GM21723 (cell line): Measurements from ENCODE around the gene LCN10.
A peak's percentile ranks its signal among the peaks of the same experiment; 100 is the strongest.

Experiments
- ATAC-seq: cut with Tn5 transposase; IDR thresholded peaks from one replicate; pipeline ENCODE4 v1.9.1; 2021; ENCODE audit warnings: mild to moderate bottlenecking, moderate library complexity; ENCODE audit not compliant: unreplicated experiment

LCN10 gene

DNA sequence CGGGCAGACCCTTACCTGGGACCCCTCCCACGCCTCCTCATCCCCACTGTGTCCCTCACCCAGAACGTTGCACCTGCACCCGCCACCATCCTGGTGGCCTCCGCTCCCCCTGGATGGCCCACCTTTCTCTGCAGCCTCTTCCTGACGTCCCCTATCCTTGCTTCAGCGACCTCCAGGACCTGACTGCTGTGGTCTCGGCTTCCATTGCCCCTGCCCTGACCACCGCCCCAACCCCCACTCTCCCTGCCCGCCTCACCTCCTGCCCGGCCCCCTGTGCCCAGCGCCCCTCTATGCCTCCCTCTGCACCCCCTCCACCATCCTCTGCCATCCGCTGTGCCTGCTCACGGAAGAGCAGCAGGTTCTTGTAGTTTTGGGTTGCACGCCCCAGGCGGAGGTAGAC, 2.2 kb downstream of the LCN10 start:
- ATAC-seq, result no peak

DNA sequence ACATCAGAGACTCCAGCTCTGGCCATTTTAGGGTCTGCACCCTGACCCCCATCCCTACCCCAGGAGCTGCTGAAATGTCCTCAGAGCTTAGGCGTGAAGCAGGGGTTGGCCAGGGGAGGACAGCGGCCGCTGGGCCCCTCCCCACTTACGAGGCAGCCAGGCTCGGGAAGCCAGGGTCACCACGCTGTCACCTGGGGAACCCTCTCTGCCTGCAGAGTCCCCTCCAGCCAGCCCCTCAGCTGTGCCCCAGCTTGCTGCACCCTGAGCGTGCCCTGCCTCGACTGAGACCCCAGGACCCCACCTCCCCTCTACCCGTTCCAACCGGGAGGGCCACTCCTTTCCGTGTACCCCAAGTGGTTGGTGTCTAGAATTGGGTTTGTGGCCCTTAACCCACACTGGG, 2.7 kb downstream of the LCN10 start:
- no peak for ATAC-seq

DNA sequence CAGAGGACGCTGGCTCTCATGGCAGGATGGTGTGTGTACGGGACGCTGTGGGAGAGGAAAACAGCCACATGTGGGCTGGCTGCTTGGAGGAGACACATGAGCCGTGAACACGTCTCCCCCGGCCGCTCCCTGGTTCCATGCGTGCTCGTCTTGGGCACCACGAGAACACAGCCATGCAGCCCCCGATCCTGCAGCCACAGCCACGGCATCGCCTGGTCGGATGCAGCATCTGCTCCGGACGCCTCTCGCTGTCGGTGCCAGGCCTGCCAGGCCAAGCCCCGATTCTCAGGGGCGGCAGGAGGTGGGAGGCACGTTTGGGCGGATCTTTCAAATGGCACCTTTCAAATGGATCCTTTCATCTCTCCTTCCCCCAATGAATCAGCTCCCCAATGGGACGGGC, 3.2 kb downstream of the LCN10 start:
- no peak for ATAC-seq

DNA sequence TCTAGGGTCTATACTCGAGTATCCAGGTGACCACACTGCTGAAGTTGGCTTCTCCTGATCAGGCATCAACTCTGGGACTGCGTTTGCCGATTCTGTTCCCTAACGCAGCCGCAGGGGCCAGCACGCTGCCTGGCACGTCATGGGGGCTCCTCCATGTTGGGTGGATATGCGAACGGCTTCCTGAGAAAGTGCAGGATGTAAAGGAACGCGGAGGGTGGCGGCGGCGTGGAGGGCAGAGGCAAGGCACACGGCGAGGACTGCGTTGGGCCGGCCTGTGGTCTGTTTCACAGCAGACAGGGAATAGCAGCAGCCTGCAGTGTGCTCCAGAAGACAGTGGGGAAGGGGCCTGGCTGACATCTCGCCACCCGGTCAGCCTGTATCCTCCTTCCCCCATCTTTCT, 3.8 kb downstream of the LCN10 start:
- ATAC-seq, result no peak

DNA sequence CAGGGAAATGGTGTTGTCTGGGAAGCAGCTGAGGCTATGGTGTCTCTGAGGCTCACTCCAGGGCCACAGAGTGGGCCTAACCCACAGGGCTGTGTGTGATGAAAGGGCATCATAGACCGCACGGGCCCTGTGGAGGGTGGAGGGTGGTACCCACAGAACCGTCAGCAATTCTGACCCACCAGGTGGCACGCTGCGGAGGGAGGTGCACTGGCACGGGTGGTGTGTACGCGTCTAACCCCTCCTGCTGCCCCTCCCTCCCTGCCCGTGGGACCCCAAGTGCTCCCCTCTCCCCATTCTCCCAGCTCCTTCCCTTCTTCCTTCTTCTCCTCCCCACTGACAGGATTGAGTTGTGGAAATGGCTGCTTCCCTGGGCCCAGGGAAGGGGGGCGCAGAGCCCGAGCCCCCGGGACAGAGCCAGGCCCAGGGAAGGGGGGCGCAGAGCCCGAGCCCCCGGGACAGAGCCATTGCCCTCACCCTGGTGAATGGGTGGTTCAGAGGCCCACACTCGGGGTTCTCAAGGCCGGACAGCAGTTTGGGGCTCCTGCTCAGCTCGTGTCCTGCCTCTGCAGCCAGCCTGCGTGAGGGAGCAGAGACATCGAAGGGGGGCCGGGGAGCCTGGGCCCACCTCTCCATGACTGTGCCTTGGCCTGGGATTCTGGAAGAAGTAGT, 6.8 kb downstream of the LCN10 start:
- no peak for ATAC-seq

DNA sequence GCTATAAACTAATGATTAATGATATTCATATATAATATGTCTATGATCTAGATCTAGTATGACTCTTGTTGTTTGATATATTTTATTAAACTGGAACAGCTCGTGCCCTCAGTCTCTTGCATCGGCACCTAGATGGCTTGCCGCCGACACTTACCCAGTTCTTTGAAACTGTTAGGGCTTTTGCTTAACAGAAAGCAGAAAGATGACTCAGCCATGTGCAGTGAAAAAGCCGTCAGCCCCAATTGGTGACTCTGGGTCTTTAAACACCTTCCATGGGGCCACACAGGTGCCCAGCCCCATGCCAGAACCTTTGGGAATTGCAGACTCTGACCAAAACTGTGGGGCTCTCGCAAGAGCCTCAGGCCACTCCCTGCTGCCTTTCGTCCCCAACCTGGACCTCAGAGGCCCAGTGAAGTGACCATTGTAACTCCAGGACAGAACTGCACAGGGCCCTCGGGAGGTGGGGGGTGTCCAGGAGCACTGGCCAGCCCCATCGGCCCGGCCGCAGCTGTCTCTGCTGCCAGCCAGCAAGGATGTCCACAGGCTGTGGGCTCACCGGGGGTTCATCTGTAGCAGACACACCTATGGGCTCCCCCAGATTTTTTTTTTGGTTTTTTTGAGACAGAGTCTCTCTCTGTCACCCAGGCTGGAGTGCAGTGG, 7.8 kb downstream of the LCN10 start:
- ATAC-seq, result no peak

DNA sequence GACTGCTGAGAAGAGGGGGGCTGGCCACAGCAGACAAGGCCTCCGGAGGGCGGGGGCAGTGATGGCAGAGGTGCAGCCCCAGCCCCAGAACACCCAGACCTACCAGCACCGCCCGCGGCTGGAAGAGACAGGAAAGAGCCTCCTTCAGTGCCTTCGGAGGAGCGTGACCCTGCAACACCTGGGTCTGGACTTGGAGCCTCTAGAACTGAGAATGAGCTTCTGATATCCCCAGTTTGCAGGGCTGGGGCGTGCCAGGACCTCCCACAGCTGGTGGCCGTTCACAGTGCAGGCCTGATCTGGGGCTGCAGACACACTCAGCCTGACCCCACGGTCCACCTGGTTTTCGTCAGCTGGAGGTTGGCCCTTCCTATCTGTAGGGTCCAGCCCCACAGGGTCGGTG, 9.1 kb downstream of the LCN10 start:
- no peak for ATAC-seq

DNA sequence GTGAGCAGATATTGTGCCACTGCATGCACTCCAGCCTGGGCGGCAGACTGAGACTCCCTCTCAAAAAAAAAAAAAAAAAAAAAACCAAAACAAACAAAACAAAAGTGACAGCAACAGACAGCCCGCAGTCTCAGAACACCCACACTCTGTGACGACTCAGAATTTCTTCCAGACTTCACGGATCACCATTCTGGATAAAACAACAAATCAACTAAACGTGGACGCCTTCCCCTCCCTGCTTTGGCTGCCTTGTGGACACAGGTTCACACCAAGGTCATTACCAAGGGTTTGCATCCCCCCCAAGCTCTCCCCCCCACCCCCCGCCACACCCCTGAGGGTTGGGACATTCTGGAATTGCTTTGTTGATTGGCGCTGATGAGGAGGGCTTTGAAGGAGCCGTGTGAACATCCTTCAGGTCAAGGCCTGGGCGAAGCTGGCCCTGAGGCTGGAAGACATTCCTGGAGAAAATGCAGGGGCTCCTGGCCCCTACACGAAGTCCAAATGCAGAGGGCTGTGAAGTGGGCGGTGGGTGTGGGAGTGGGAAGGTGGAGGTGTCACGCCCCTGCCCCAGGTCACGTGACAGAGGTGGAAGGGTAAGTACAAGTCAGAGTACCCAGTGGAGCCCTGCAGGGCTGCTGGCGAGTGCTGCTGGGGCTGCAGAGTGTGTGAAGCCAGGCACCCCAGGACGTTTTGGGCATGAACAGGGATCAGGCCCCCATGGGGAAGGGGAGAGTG, 10.1 kb downstream of the LCN10 start:
- no peak for ATAC-seq

DNA sequence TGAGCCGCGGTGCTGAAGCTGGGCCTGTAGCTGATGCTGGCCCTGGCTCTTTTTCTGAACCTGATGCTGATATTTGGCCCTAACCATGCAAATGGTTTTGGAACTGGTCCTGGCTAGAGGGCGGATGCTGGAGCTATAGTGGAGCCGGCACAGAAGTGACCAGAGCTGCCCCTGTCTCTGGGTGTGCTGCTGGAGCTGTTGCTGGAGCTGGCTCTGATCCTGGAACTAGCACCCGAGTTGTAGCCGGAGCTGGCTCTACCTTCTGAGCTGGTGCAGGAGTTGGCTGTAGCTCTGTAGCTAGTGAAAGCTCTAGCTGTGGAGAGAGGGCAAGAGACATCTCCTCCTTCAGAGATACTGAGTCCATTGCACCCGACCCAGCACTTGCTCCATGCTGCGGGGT, 12.8 kb downstream of the LCN10 start:
- ATAC-seq, result no peak

DNA sequence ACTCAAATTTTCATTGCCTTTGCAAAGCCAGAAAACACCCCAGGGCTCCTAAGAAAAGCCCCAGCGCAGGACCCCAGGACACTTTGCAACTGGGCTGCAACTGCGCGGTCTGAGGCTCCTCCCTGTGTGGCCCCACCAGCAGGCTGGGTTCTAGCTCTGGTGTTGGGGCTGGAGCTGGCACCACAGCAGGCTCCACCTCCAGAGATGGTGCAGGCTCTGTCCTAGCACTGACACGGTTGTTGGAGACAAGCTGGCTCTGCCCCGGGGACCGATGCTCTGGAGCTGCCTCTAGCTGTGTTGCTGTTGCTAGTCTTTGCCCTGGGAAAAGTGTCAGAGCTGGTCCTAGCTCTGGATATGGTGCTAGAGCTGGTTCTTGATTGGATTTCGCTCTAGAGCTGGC, 13.6 kb downstream of the LCN10 start:
- ATAC-seq, result no peak

DNA sequence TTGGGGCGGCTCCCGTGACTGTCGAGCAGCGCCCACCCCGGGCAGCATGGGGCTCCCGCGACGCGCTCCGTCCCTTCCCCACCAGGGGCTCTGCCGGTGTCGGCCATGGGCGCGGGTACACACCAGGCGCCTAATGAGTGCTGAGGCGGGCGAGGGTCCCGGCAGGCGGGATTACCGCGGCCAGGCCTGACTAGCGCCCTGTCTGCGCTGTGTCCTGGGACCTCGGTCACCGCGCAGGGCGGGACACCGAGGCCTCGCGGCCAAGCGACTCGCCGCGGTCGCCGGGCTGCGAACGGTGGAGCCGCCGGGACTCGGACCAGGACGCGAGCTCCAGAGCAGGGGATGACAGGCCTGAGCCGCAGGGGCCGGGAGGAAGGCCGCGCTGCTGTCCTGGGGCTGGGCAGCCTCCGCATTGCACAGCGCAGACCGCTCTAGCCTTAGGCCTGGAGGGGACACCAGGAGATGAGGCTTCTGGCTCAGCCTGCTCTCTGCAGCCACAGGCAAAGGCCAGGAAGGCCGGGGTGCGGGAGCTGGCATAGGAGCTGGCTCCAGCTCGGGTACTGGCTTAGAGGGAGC, 14.1 kb downstream of the LCN10 start:
- ATAC-seq, result peak; percentile 13

DNA sequence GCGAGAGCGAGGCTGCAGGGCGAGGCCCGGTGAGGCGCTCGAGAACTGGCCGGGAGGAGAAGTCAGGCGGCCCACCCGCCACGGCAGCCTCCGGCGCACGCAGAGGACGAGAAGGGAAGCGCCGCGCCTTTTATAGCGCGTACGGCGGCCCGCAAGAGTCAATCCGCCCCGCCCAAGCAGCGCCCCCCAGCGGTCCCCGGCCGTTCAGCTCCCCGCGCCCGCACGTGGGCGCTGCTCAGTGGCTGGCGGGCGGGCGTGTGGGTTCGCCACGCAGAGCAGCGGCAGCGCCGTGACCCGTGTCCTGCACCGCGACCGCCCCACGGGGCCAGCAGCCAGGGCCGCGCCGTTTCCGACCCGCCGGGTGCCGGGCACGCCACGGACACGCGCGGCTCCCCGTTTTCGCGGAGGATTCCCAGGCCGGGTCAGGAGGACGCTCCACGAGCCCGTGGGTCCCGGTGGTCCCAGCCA, 14.6 kb downstream of the LCN10 start:
- ATAC-seq, result peak; percentile 59

DNA sequence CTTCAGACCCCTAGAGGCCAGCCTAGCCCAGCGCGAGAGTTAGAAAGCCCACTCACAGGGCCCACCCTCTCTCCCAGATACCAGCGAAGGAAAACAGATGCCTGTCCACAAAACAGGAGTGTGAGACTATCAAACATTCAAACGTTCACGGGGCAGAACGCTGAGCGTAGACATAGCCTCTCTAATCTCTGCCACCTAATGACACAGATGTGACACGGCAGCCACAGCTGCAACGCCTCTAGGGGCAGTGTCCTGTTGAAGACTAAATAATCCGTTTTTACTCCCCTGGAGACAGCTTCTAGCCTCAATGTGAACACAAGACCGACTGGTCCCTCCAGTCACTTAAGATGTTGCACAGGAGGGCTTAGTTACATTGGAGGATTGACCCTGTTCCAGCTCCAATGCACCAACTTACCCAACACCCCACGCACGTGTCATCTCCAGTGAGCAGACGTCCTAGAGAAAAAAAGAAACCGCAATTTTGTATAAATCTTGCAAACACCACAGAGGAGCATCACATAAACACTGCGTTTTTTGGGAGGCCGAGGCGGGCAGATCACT, 16.0 kb downstream of the LCN10 start:
- ATAC-seq, result no peak

DNA sequence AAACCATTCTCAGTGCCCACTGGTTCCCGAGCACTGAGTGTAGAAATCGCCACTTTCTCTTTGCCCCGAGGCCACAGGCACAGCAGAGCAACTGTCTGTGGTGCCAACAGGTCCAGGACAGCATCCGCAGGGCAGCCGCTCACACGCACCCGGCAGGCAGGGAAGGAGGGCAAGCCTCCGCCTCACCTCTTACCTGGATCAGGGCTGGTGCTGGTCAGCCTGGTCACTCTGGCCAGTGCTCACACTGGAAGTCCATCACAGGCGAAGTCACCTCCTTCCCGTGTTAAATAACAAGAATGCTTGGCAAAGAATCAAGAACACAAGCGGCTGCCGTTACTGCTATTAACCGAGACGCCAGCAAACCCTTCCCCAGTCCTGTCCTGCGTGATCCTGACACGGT, 16.6 kb downstream of the LCN10 start:
- ATAC-seq, result no peak

DNA sequence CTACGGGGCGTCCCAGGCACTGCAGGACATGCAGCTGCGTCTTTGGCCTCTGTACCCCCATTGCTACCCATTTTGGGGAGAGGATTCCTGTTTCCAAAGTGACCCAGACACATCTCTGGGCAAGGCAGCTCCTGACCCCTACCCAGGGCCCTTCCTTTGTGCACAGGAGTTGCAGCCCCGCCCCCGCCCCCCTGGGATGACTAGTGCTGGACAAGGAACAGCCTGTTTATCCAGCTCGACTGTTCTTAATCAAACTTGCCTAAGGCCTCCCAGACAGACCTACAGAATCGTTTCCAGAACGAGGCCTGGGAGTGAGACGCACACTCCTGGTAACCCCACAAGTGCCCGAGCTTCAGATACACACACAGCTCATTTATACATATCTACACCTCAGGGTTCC, 17.1 kb downstream of the LCN10 start:
- no peak for ATAC-seq

DNA sequence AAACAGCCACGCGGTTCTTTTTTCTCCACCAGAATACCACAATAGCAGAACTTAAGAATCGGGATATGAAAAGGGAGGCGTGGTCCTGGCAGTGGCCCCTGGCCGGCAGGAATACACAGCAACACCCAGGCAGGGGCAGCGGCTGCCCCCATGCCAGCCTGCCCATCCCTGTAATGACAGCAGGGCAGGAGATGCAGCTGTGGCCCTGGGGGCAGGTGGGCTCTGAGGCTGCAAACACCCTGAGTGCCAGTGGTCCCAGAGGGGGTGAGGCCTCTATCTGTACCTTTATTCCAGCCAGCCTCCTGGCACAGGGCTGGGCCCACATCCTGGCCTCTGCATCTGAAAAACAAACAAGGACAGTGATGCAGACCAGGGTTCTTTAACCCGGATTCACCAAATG, 18.0 kb downstream of the LCN10 start:
- ATAC-seq, result no peak

DNA sequence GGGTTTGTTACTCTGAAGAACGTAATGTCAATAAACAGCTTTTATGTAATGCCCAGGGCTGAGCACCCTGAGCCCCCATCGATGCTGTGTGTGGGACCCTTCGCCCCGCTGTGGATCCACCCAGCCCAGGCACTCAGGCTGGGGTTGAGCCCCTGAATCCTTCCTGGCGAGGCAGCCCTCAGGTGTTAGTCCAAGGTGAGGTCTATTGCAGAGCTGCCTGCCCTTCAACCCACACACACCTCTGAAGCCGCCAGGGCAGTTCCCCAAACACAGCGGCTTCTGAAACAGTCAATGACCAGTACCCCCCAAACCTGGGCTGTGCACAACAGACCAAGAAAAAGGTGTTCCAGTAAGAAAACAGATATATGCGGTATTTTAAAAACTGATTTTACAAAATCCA, 18.8 kb downstream of the LCN10 start:
- no peak for ATAC-seq

DNA sequence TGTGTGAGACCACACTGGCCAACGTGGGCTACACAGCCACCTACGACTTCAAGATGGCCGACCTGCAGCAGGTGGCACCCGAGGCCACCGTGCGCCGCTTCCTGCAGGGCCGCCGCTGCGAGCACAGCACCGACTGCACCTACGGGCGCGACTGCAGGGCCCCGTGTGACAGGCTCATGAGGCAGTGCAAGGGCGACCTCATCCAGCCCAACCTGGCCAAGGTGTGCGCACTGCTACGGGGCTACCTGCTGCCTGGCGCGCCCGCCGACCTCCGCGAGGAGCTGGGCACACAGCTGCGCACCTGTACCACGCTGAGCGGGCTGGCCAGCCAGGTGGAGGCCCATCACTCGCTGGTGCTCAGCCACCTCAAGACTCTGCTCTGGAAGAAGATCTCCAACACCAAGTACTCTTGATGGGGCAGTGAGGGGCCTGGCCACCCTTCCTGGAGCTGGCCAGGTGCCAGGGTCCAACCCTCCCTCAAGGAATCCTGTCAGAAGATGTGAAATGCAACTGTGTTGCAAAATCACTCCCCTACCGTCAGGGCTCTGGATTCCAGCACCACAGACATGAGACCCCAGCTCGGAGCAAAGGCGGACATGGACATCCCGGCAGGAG, 19.3 kb downstream of the LCN10 start:
- no peak for ATAC-seq

DNA sequence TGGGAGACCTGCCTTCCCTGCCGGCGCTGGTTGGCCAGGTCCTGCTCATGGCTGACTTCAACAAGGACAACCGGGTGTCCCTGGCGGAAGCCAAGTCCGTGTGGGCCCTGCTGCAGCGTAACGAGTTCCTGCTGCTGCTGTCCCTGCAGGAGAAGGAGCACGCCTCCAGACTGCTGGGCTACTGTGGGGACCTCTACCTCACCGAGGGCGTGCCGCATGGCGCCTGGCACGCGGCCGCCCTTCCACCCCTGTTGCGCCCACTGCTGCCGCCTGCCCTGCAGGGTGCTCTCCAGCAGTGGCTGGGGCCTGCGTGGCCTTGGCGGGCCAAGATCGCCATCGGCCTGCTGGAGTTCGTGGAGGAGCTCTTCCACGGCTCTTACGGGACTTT, 19.8 kb downstream of the LCN10 start:
- ATAC-seq, result no peak

DNA sequence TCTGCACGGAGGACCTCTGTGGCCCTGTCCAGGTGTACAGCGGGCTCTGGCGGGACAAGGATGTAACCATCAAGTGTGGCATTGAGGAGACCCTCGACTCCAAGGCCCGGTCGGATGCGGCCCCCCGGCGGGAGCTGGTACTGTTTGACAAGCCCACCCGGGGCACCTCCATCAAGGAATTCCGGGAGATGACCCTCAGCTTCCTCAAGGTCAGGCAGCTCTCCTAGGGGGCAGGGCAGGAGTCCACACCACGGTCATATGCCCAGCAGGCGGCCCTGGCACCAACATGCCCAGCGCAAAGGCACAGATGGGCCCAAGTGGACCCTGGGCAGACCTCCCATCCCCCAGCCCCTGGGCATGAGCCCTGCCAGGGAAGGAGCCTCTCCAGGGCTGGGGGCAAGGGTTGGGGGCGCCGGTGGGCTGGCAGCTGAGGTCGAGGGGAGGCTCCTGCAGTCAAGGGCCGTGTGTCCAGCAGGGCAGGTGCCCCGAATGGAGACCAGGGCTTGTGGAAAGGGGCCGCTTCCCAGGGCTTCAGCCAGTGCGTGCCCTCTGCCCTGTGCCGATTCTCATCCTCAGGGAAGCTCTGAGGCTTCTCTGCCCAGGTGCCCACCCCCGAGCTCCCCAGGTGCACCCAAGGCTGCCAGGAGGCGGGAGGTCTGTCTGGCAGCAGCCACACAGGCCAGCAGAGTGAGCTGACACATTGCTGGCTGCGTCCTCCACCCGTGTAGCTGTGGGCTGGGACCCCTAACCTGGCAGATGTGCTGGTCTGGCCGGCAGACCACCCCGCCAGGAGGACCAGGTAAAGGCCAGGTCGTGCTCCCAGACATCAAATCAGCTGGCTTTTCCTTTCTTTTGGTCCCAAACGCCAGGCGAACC, 20.4 kb downstream of the LCN10 start:
- ATAC-seq, result no peak
